Endothelial cell of umbilical vein (primary cell): ENCODE results near the gene CCNA1. TPM values are rescaled to one million over a fixed set of nuclear protein-coding genes. Genes with fewer than 3 reads are reported as not detected.

ENCODE experiments used
- BruUV-seq: library from RNA; stranded (reverse); fragments of 400-500 nt; replicated peaks from 2 replicates; lab custom pipeline; 2021; lab: Mats Ljungman, UMichigan
- CTCF ChIA-PET: fragments of 300-600, 350-600 bp; sonication (Branson Sonifier 250); formaldehyde crosslinking; loops from one replicate; lab custom pipeline; 2021; ENCODE audit warnings: antibody characterized with exemption, inconsistent platforms; lab: Charles Lee
- POLR2A ChIA-PET: fragments of 300-600, 350-600 bp; sonication (Branson Sonifier 250); formaldehyde crosslinking; loops from one replicate; lab custom pipeline; 2021; ENCODE audit warnings: antibody characterized with exemption, inconsistent platforms; lab: Charles Lee
- DNase-seq: peaks from one replicate; pipeline ENCODE4 v3.0.0-alpha.2; 2011; ENCODE audit warnings: low read depth, low spot score
- FAIRE-seq: peaks from 2 replicates; lab custom pipeline; 2011; peaks lifted over from hg19 to GRCh38; lab: Jason Lieb, UNC
- H2AFZ ChIP-seq: 2 replicates; pipeline ENCODE4 v1.6.0; 2012; ENCODE audit warnings: low read depth, low read length, control low read depth, inconsistent platforms
- H3K27ac ChIP-seq: 2 replicates; pipeline ENCODE4 v1.5.1; 2011; ENCODE audit warnings: low read depth, mild to moderate bottlenecking, control low read depth, low read length, moderate library complexity; ENCODE audit not compliant: insufficient read depth
- H3K27me3 ChIP-seq, 2 experiments: 2 replicates each; pipeline versions ENCODE4 v1.6.0 to v1.6.1; 2011; ENCODE audit warnings: low read length in 2 of 2, mixed read lengths in 1 of 2; ENCODE audit not compliant: control insufficient read depth in 2 of 2, insufficient read depth in 2 of 2
- H3K36me3 ChIP-seq, 2 experiments: 2 replicates in 1 of 2; 3 replicates in 1 of 2; pipeline ENCODE4 v1.5.1; 2011; ENCODE audit warnings: low read length in 2 of 2, mild to moderate bottlenecking in 1 of 2, moderate library complexity in 1 of 2; ENCODE audit not compliant: control insufficient read depth in 2 of 2, insufficient read depth in 2 of 2; ENCODE audit errors: extremely low read depth in 1 of 2
- H3K4me1 ChIP-seq: 3 replicates; pipeline ENCODE4 v1.5.1; 2011; ENCODE audit warnings: mild to moderate bottlenecking, low read length; ENCODE audit not compliant: control insufficient read depth, insufficient read depth; ENCODE audit errors: extremely low read depth
- H3K4me2 ChIP-seq: 2 replicates; pipeline ENCODE4 v1.6.1; 2011; ENCODE audit warnings: low read length, control low read depth, mixed read lengths; ENCODE audit not compliant: insufficient read depth
- H3K4me3 ChIP-seq, 3 experiments: fragments of 200-600 bp in 1 of 3; sonication (generic), shearing (Covaris generic) in 1 of 3; replicated peaks in 1 of 3; 2 replicates each; pipeline ENCODE4 v1.5.1; 2011 to 2016; ENCODE audit warnings: control low read depth in 3 of 3, low read length in 3 of 3, mild to moderate bottlenecking in 2 of 3, inconsistent platforms in 1 of 3, low read depth in 1 of 3, moderate library complexity in 1 of 3; ENCODE audit not compliant: insufficient read depth in 1 of 3
- H3K79me2 ChIP-seq: 2 replicates; pipeline ENCODE4 v1.6.0; 2012; ENCODE audit warnings: low read length, inconsistent platforms; ENCODE audit not compliant: control insufficient read depth, insufficient read depth
- H3K9ac ChIP-seq: replicated peaks from 2 replicates; pipeline ENCODE3; 2011; ENCODE audit warnings: low read length, control low read depth; ENCODE audit not compliant: insufficient read depth; ENCODE audit errors: extremely low read depth
- H3K9me1 ChIP-seq: replicated peaks from 3 replicates; pipeline ENCODE4 v1.6.0; 2011; ENCODE audit warnings: mild to moderate bottlenecking, low read length; ENCODE audit not compliant: control insufficient read depth, insufficient read depth; ENCODE audit errors: extremely low read depth
- H3K9me3 ChIP-seq: replicated peaks from 2 replicates; pipeline ENCODE4 v1.5.1; 2012; ENCODE audit warnings: low read length, inconsistent platforms; ENCODE audit not compliant: control insufficient read depth, insufficient read depth
- H4K20me1 ChIP-seq: replicated peaks from 2 replicates; pipeline ENCODE3; 2011; ENCODE audit warnings: mild to moderate bottlenecking, low read length; ENCODE audit not compliant: control insufficient read depth, insufficient read depth; ENCODE audit errors: extremely low read depth
- EZH2 ChIP-seq: IDR thresholded peaks from 2 replicates; pipeline ENCODE4 v1.6.1; 2012; ENCODE audit warnings: borderline replicate concordance, low read depth, mild to moderate bottlenecking, moderate library complexity, low read length, inconsistent platforms; ENCODE audit not compliant: severe bottlenecking
- FOS ChIP-seq: IDR thresholded peaks from 2 replicates; pipeline ENCODE4 v1.6.1; 2011; ENCODE audit warnings: mild to moderate bottlenecking, low read length, moderate library complexity, borderline replicate concordance; ENCODE audit not compliant: insufficient read depth
- GATA2 ChIP-seq: IDR thresholded peaks from 2 replicates; pipeline ENCODE4 v1.7.0; 2011; ENCODE audit warnings: low read depth, mild to moderate bottlenecking, moderate library complexity, mixed read lengths, low read length; ENCODE audit not compliant: insufficient read length, insufficient read depth
- JUN ChIP-seq: IDR thresholded peaks from 2 replicates; pipeline ENCODE4 v1.6.1; 2011; ENCODE audit warnings: borderline replicate concordance, low read depth; ENCODE audit not compliant: insufficient read length, insufficient read depth
- POLR2A ChIP-seq: IDR thresholded peaks from 2 replicates; pipeline ENCODE4 v1.6.1; 2012; ENCODE audit warnings: low read depth, mild to moderate bottlenecking, control low read depth, low read length
- dilution Hi-C: fragments of 300-500 bp; cut with MboI; formaldehyde crosslinking; loops from one replicate; pipeline ENCODE4 v1.15.0; 2019; ENCODE audit warnings: low sequenced_read_pairs; ENCODE audit not compliant: extremely low pct_ligation_motif_present
- intact Hi-C: fragments of 100-400 bp; cut with micrococcal nuclease; formaldehyde crosslinking; loops from one replicate; pipeline ENCODE4 v1.10.0; 2022
- polyA plus RNA-seq, 4 experiments: library from polyadenylated mRNA; depleted of rRNA in 3 of 4; stranded (reverse) in 3 of 4; unstranded in 1 of 4; fragments of >200 nt; gene quantifications; 2 replicates each; pipeline versions ENCODE4 v1.2.1 to v1.2.3, GENCODE V29; 2011 to 2012; ENCODE audit warnings: missing spikeins in 1 of 4
- total RNA-seq: library from RNA; stranded (reverse); gene quantifications from 2 replicates; pipeline ENCODE4 v1.2.3, GENCODE V29; 2021
- TF ChIP-seq, protein P1 (sequence below): IDR thresholded peaks from 2 replicates; pipeline ENCODE4 v1.6.1; 2011; ENCODE audit not compliant: insufficient read depth, insufficient read length
- TF ChIP-seq, protein P2 (sequence below), 2 donors: IDR thresholded peaks; 1 replicate in 1 of 2; 2 replicates in 1 of 2; pipeline ENCODE4 v1.5.1; 2011; ENCODE audit warnings: low read length in 2 of 2, mild to moderate bottlenecking in 2 of 2, moderate library complexity in 2 of 2, control low read depth in 1 of 2, inconsistent platforms in 1 of 2, low read depth in 1 of 2; ENCODE audit not compliant: insufficient read depth in 1 of 2; ENCODE audit errors: extremely low read depth in 1 of 2

The CCNA1 gene
- total and polyA plus RNA-seq, 2 donors (not counting 3 experiments of a cell fraction or from before 2014, with no cell fraction given) = 0.46 to 2.8 TPM

DNA sequence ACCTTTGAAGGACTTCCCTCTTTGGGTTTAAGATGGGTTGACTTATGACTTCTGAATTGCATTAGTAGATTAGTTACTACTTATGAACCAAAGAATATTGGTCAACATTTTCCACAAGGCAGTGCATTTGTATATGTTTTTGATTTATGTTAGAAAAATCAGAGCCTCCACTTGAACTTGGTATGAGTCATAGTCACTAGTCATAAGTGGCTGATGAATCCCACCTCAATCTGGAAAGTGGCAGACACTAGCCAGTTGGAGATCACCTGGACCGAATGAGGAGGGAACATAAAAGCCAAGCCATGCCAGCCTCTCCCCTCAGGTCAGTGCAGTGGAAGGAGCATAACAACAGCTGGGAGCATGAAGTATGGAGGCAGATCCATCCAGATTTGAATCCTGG is 46.8 kb upstream of the CCNA1 start:
- no peak overlapping the region for H3K4me3 ChIP-seq
- no peaks in the 10 kb centered on the region for H3K36me3 ChIP-seq
- ChIA-PET POLR2A (no interaction called here), CTCF (interaction anchor here (1.0 kb wide), 1 partner anchor 16 kb away, joined by 3 read pairs; no protein-coding TSS in a partner anchor)
- H3K27me3 ChIP-seq = peaks cover 2 to 3% of the 10 kb centered on the region in 2 experiments
- H3K9me3 ChIP-seq = no peaks in the 10 kb centered on the region
- no peaks in the 10 kb centered on the region for H3K79me2 ChIP-seq
- H3K4me1 ChIP-seq = no peaks in the 10 kb centered on the region
- intact Hi-C loops = no loop called here
- H3K9me1 ChIP-seq = no peaks in the 10 kb centered on the region
- H3K9ac ChIP-seq = no peak overlapping the region
- BruUV-seq = no TSS peak
- DNase-seq = no peak
- no peak for TF ChIP-seq EZH2
- TF ChIP-seq JUN = peak; percentile 7
- peak; percentile 47 for TF ChIP-seq FOS
- no peak for TF ChIP-seq GATA2
- TF ChIP-seq, protein P1, sequence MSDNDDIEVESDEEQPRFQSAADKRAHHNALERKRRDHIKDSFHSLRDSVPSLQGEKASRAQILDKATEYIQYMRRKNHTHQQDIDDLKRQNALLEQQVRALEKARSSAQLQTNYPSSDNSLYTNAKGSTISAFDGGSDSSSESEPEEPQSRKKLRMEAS = no peak
- TF ChIP-seq POLR2A = no peak
- TF ChIP-seq, protein P2, sequence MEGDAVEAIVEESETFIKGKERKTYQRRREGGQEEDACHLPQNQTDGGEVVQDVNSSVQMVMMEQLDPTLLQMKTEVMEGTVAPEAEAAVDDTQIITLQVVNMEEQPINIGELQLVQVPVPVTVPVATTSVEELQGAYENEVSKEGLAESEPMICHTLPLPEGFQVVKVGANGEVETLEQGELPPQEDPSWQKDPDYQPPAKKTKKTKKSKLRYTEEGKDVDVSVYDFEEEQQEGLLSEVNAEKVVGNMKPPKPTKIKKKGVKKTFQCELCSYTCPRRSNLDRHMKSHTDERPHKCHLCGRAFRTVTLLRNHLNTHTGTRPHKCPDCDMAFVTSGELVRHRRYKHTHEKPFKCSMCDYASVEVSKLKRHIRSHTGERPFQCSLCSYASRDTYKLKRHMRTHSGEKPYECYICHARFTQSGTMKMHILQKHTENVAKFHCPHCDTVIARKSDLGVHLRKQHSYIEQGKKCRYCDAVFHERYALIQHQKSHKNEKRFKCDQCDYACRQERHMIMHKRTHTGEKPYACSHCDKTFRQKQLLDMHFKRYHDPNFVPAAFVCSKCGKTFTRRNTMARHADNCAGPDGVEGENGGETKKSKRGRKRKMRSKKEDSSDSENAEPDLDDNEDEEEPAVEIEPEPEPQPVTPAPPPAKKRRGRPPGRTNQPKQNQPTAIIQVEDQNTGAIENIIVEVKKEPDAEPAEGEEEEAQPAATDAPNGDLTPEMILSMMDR (IDR thresholded peaks at IDR 0.05; ENCODE audit: extremely low read depth in 1 of 2, insufficient read depth in 1 of 2, low read depth in 1 of 2, low read length in 2 of 2) = no peak
- no peak overlapping the region for H3K4me2 ChIP-seq
- dilution Hi-C loops = no loop called here
- H4K20me1 ChIP-seq = no peaks in the 10 kb centered on the region
- FAIRE-seq = no peak
- H2AFZ ChIP-seq = no peak overlapping the region
- H3K27ac ChIP-seq = no peak overlapping the region
